Retina (tissue), 1 donor: ENCODE results near the gene CHRM1.
A peak's percentile ranks its signal among the peaks of the same experiment; 100 is the strongest.
"Not testable (repeated sequence)": the region's sequence is repeated elsewhere in the genome, so short reads cannot be mapped to it uniquely, and the experiment has no call there.

Source experiments
- DNase-seq: peaks from one replicate; pipeline ENCODE4 v3.0.0-alpha.2; 2016

Gene CHRM1, protein sequence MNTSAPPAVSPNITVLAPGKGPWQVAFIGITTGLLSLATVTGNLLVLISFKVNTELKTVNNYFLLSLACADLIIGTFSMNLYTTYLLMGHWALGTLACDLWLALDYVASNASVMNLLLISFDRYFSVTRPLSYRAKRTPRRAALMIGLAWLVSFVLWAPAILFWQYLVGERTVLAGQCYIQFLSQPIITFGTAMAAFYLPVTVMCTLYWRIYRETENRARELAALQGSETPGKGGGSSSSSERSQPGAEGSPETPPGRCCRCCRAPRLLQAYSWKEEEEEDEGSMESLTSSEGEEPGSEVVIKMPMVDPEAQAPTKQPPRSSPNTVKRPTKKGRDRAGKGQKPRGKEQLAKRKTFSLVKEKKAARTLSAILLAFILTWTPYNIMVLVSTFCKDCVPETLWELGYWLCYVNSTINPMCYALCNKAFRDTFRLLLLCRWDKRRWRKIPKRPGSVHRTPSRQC

DNA sequence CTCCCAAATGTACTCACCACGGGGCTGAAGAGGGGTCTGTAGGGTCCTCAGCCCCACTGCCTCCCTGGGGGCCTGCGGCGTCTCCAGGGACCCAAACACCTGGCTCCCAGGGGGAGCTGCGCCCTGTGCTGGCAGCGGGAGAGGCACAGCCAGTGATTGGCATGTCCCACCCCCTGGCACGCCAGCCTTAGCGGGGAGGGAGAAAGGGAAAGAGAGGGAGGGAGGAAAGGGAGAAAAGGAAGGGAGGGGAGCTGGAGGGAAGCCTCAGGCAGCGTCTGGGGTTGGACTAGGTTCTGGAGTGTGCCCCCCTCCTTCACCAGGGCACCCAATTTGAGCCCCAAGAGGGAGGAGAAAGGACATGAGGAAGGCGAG is at the start of gene CHRM1:
Gene CHRM1 (minus strand): TSS at position 163 of the 372 bp plus-strand sequence. CDS start 10,263 bp downstream, outside the sequence.
- no peak for DNase-seq

DNA sequence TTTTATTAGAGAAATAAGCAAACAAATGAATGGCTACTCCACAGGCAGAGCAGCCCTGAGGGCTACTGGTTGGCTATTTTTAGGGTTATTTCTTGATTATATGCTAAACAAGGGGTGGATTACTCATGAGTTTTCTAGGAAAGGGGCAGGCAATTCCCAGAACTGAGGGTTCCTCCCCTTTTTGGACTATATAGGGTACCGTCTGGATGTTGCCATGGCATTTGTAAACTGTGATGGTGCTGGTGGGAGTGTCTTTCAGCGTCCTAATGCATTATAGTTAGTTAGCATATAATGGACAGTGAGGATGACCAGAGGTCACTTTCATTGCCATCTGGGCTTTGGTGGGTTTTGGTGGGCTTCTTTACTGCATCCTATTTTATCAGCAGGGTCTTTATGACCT is 44.4 kb upstream of the CHRM1 start:
- no peak for DNase-seq

DNA sequence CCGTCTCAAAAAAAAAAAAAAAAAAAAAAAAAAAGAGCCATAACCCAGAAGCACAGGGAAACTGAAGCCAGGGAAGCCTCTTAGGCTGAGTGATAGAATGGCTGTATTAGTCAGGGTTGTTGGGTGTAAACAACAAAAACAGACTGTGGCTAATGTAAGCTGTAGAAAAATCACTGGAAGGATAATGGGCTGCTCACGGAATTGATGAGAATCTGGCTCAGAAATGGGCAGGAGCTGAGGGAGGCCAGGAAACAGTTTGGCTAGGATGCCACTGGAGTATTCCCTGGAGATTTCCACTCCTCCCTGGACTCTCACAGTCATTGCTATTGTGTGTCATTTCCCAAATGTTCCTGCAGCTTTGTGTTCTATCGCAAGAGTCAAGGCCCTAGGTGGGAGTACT is 41.2 kb upstream of the CHRM1 start:
- DNase-seq, result no peak

DNA sequence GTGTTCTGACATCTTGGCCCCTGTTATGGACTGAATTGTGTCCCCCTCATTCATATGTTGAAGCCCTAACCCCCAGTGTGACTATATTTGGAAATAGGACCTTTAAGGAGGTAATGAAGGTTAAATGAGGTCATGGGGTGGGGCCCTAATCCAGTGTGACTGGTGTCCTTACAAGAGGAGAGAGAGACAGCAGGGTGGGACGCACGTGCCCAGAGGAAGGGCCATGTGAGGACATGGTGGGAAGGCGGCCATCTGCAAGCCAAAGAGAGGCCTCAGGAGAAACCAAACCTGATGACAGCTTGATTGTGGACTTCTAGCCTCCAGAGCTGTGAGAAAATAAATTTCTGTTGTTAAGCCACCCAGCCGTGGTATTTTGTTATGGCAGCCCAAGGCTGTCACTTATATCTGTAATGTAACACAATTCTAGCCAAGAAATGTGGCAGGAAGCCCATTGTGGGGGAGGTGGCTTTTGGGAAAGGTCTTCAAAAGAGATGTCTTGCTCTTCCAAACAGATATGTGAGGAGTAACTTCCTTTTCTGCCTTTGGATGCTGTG is 39.9 kb upstream of the CHRM1 start:
- DNase-seq, result no peak

DNA sequence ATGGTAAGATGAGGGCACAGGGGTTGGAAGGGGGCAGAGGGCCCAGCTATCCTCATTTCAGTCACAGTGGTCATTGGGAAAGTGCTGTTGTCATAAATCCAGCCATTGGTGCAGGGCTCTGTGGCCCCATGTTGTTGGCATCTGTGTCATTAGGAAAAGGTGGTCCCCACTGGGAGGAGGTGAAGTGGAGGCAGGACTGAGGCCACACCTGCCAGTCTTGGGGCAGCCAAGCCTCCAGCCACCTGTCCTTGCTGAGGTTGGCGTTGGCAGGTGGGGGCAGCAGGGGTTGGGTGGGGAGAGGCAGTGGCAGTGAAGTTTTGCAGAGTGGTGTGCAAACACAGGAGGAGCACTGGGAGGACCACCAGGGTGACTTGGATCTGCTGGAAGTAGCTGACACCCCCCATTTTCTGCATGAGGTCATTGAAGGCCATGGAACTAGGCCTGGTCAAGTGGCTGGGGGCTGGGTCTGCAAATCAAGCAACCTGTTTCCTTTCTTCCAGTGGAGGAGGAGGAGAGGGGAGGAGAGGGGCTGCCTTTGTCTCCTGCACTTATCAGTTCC is 38.3 kb upstream of the CHRM1 start:
- no peak for DNase-seq

DNA sequence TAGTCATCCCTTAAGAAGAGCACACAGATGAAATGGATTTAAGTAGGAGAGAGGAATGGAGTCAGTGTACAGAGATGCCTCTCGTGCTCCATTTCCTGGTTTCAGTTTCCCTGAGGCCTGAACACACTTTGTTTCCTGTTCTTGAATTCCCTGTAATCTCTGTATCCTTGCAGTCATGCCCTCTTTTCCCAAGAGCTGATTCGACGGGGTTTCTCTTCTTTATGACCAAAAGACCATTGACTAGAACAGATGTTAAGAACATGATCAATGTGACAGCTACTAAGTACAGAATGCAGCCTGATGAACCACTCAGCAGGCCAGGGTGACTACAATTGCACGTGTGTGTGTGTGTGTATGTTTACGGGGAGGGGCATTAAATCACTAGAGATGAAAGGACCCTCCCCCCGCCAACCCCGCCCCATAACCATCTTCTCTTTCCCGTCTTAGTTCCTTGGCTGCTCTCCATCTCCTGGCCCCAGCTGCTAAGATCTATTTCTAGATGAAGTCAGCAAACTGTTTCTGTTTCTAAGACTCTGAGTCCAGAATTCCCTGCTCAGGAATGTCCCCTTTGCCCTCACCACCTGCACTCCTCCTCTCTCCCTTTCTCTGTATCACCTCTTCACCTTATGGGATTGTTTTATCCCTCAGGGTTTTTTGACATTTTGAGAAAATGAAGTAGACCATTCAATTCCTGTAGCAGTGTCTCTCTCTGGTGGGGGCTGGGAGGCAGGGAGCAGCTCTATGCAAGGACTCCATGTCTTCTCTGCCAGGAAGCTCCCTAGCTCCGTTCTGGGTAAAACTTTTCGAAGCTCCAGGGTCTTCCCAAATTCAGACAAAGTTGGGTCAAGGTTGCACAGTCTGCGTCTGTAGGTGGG is 37.6 kb upstream of the CHRM1 start:
- peak; percentile 8 for DNase-seq

DNA sequence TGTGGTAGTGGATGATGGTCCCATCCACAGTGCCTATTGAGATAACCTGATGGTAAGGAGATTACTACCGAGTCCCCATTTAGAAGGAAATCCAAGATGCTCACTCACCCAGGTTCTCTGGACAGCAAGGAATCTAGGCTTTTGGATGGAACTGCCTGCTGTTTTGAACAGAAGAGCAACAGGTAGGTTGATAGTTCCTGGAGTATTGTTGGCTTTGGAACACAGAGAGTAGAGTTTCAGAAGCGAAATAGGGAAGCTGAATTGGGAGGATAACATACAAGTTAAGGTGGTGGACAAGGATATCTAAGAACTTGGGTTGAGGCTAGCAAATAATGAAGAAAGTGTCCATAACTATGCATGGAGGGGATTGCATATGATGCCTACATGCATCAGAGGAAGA is 36.0 kb upstream of the CHRM1 start:
- DNase-seq, result no peak

DNA sequence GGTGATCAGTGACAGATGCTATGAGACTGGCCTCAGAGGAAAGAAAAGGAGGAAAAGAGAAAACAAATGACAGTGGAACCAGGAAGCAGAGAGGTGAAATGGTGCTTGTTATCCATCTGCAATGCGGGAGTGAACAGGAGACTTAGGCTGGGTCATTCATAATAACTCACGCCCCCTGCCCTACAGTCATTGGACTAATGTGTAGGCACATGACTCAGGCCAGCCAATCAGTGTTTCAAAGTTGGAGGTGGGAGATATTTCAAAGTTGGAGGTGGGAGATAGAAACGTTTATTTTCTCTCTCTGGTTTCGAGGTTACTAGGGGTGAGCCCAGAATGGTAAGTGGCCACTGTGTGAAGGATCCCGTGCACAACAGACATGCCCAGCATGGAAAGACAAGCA is 33.3 kb upstream of the CHRM1 start:
- no peak for DNase-seq

DNA sequence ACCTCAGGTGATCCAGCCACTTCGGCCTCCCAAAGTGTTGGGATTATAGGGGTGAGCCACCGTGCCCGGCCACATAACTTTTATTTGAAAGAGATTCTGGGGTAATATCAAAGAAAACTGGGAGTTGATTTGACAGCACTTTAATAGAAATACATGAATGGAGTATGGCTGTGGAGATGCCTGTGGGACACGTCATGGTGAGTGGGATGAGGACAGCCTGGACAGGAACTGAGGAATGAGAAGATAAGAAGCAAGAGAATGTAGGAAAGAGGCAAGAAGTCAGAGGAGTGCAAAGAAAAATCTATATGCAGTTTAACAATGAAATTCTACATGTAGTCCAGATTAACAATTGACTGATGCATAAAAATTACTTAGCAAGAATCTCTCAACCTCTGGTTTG is 32.6 kb upstream of the CHRM1 start:
- no peak for DNase-seq

DNA sequence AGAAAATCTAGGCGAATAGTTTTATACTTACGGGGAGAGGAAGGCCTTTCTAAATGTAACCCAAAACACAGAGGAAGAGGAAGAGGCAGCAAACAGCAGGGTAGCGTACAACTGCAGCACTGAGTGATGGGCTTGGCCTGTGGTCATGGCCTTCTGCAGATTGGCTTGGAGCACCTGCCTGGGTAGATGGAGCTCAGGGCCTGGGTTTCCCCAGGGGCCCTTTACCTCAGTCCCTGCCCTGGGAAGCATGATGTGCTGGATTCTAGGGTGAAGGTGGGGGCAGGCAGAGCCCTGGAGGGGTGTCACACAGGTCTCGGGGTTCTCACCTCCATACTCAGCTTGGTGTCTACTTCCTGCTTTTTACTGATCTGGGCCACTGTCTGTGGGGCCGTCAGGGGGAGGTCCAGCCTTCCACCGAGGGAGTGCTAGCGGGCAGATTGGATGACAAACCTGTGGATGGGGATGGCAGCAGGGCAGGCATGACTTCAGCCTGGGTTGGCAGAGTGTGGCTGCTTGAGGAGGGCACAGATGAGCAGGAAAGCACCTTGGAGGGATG is 27.7 kb upstream of the CHRM1 start:
- no peak for DNase-seq

DNA sequence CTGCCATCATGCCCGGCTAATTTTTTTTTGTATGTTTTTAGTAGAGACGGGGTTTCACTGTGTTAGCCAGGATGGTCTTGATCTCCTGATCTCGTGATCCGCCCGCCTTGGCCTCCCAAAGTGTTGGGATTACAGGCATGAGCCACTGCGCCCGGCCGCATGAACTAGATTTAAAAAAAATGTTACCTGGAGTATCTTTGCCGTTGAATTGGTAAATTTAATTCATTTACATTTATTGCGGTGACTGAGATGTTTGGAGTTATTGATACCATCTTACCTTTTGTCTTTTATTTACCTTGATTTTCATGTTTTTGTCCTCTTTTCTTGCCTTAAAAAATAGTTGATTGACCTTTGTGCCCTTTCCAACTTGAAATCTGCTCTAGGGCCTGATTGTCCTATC is 24.4 kb upstream of the CHRM1 start:
- not testable (repeated sequence) for DNase-seq

DNA sequence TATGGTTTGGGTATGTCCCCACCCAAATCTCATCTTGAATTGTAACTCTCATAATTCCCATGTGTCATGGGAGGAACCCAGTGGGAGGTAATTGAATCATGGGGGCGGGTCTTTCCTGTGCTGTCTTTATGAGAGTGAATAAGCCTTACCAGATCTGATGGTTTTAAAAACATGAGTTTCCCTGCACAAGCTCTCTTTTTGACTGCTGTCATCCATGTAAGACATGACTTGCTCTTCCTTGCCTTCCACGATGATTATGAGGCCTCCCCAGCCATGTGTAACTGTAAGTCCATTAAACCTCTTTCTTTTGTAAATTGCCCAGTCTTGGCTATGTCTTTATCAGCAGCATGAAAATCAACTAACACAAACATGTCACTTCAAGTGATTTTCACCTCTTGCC is 16.4 kb upstream of the CHRM1 start:
- not testable (repeated sequence) for DNase-seq

DNA sequence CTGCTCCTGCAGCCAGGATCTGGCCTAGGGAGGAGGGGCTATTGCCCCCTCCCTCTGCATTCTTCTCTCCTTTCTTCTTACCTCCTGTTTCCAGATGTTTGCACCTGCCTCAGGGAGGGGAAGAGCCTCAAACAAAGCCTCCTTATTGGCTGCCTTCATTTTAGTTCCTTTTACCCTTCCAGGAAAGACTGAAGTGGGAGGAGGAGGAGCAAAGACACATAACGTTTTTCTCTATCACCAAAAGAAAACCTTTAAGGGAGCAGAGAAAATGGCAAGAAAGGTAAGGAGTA is 13.3 kb upstream of the CHRM1 start:
- no peak for DNase-seq

DNA sequence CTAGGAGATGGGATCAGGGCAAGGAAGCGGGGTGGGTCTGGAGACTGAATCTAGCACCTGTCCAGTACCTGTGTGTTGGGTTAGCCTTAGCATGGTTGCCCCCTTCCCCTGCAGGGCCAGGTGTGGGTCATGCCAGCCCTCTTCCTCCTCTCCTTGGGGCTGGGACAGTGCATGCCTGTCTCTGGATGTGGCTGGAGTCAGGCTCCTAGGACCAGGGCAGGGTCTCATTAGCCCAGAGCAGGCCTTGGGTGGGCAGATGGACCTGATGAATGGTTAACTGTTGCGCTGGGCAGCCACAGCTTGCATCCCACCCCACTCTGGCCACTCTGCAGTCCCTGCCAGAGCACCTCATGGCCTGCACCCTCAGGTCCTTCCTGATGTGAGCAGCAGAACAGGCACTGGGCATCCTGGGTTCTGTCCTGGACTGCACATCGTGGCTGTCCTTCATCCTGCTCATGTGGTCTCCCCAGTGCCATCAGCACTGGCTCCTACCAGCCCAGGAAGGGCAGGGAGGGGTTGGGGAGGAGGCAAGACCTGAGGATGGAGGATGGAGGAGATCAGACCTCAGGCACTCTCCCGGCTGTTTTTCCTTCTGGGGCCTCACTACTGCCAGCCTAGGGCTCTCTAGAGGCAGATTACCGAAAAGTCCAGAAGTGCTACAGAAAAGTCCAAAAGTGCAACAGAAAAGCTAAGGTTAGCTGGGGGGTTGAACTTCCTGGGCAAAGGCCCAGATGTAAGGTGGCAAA is 12.8 kb upstream of the CHRM1 start:
- DNase-seq, result no peak

DNA sequence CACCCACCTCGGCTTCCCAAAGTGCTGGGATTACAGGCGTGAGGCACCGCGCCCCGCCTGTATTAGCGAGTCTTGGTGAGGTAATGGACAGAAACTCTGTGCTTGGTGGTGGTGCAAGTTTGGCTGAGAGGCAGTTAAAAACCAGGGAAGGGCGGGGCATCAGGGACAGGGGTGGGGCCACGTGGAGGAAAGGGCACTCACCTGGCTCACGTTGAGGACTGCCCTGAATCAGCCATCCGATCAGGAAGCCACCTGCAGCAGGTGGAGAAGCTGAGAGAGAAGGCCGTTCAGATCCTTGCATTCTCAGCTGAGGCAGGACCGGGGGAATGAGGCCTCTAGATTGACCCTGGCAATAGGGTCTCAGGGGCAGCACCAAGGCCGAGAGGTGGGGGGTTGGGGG is 12.1 kb upstream of the CHRM1 start:
- DNase-seq, result no peak

DNA sequence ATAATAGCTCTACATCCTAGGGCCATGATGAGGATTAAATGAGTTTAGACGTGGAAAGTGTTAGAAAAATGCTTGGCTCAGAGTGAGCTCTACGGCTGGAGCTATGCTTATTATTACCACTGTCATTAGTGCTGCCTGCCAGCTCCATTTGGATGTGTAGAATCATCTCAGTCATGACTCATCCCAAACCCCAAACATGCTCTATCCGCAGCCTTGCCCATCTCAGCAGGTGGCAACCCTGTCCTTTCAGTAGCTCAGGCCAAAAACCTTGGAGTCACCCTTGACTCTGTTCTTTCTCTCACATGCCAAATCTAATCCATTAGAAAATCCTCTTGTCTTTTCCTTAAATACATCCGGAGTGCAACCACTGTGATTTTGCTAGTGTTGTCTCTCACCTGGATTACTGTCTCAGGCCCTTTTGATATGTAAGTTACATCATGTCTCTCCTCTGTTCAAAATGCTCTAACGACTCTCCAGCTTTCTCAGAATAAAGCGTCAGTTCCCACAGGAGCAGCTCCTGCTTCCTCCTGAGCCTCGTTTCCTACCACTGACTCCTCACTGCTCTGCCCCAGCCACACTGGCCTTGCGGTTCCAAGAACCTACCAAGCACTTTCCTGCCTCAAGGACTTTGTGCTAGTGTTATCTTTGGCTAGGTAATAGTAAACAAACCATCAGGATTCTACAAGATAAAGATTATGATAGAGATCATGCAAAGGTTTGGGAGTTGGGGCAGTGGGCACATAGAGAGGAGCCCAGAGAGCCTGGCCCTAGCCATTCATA is 10.5 kb upstream of the CHRM1 start:
- no peak for DNase-seq

DNA sequence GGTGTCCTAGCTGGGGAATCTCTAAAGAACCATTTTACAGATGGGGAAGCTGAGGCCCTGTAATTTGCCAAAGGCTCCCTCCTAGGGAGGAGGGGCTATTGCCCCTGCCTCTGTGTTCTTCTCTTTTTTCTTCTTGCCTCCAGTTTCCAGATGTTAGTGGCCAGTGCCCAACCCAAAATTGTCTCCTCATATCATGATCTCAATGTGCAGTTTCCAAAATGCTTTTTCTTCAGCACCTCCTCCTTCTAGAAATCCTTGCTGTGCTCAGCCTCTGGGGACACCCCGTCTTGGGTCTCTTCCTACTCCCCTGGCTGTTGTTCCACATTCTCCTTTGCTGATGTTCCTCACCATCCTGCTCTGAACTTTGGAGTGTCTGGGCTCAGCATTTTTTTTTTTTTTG is 9.5 kb upstream of the CHRM1 start:
- DNase-seq, result no peak

DNA sequence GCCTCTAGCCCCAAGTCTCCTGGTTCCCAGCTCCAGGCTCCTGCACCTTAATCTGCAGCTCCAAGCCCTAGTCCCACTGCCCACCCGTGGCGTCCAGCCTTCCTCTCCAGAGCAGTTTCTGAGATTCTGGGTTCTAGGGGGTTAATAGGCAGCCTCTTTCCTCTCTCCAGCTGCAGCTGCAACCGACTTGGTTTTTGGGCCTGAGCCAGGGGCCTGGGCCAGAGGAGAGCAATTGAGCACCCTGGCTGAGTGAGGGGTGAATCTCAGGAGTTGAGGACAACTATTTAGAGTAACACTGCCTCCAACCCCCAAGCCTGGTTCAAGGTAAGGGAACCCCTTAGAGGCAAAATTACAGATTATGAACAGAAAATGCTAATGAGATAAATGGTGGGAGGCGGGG is 9.0 kb upstream of the CHRM1 start:
- DNase-seq, result no peak

DNA sequence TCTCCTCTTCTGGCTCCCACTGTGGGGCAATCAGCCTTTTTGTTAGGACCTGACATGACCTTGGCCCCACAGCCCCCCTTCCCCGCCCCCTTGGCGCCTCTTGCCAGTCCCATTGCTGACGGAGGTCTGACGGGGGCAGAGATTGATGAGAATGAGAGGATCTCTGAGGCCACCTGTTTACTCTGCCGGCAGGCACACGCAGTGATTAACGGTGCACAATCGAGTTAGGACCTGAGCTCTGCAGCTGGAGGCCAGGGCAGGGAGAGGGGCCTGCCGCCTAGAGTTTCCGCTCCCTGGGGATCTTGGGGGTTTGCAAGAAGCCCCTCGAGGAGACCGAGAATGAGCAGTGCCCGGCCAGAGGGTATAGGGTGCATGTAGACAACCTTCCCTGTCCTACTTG is 6.8 kb upstream of the CHRM1 start:
- DNase-seq, result no peak

DNA sequence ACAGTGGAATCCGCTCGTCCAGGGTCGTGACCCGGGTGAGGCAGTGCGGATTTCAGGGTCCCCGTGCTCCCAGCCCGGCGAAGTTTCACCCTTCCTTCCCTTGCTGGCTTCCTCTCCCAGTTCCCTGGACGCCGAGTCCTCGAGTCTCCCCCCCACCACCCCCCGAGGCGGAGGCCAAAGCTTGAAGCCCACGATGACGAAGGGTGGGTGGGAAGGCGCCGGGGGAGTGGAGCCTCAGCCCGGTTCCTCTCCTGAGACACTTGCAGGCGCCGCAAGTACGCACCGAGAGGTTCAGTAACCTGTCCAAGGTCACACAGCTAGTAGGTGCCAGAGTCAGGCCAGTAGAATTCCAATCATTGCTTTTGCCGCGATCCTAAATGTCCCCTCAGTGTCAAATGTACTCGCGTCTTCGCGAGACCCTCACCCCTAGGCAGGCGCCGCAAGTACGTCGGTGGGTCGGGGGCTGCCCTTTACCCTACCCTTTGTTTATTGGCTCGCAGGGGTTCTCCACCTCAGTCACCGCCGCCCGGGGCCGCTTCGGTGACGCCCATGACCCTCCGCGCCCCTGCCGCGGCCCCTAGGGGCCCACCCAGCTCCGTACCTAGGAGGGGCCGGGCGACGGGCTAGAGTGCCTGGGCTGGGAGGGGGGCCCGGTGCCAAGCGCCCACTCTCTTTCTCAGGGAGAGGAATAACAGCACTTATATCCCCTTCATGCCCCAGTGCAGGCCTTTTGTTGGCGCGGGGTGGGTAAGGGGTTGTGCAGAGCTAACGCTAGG is 5.7 kb upstream of the CHRM1 start:
- no peak for DNase-seq
